PC-9 (cell line): ENCODE data around the gene ANO9. TPM values are rescaled to one million over a fixed set of nuclear protein-coding genes. Genes with fewer than 3 reads are reported as not detected.

Experiments
- BruUV-seq: library from RNA; stranded (reverse); fragments of 400-500 nt; replicated peaks from 2 replicates; lab custom pipeline; 2021; lab: Mats Ljungman, UMichigan
- CTCF ChIA-PET: fragments of 300-600 bp; sonication (Branson Sonifier 250); formaldehyde crosslinking; loops from one replicate; lab custom pipeline; 2022; ENCODE audit warnings: antibody characterized with exemption; lab: Charles Lee
- POLR2A ChIA-PET: fragments of 300-600 bp; sonication (Branson Sonifier 250); formaldehyde crosslinking; loops from one replicate; lab custom pipeline; 2022; ENCODE audit warnings: antibody characterized with exemption; ENCODE audit not compliant: unreplicated experiment; lab: Charles Lee
- DNase-seq, 2 experiments: peaks; one replicate each; pipeline versions ENCODE4 v3.0.0 to v3.0.0-alpha.2; 2015 to 2022; ENCODE audit warnings: mixed read lengths in 1 of 2
- H2AFZ ChIP-seq: fragments of 200-600 bp; sonication (generic); 2 replicates; pipeline ENCODE4 v1.8.1; 2017; ENCODE audit warnings: antibody characterized with exemption
- H3F3A ChIP-seq: fragments of 200-600 bp; sonication (generic); 2 replicates; pipeline ENCODE4 v1.8.1; 2017; ENCODE audit warnings: antibody characterized with exemption, mild to moderate bottlenecking, low read depth; ENCODE audit not compliant: insufficient read depth
- H3K27ac ChIP-seq: fragments of 200-600 bp; sonication (generic); 2 replicates; pipeline ENCODE4 v1.6.1; 2016; ENCODE audit warnings: mixed run types
- H3K27me3 ChIP-seq: fragments of 200-600 bp; sonication (generic); 2 replicates; pipeline ENCODE4 v1.6.1; 2016; ENCODE audit warnings: low read depth, mixed run types; ENCODE audit not compliant: insufficient read depth
- H3K36me3 ChIP-seq: fragments of 200-600 bp; sonication (generic); 2 replicates; pipeline ENCODE4 v1.6.1; 2016; ENCODE audit warnings: low read depth, mixed run types
- H3K4me1 ChIP-seq: fragments of 200-600 bp; sonication (generic); replicated peaks from 2 replicates; pipeline ENCODE4 v1.6.1; 2016; ENCODE audit warnings: mixed run types; ENCODE audit not compliant: insufficient read depth
- H3K4me2 ChIP-seq: fragments of 200-600 bp; sonication (generic); 2 replicates; pipeline ENCODE4 v1.6.1; 2017; ENCODE audit warnings: mixed run types
- H3K4me3 ChIP-seq: fragments of 200-600 bp; sonication (generic); 2 replicates; pipeline ENCODE4 v1.6.1; 2016; ENCODE audit warnings: mixed run types
- H3K79me2 ChIP-seq: fragments of 200-600 bp; sonication (generic); 2 replicates; pipeline ENCODE4 v1.6.1; 2017; ENCODE audit warnings: low read depth, mixed run types
- H3K9me2 ChIP-seq: fragments of 200-600 bp; sonication (generic); 2 replicates; pipeline ENCODE4 v1.8.1; 2017; ENCODE audit warnings: mild to moderate bottlenecking; ENCODE audit not compliant: insufficient read depth
- H3K9me3 ChIP-seq: fragments of 200-600 bp; sonication (generic); 2 replicates; pipeline ENCODE4 v1.8.1; 2016; ENCODE audit warnings: low read depth; ENCODE audit not compliant: insufficient read depth
- H4K20me1 ChIP-seq: fragments of 200-600 bp; sonication (generic); 2 replicates; pipeline ENCODE4 v1.8.1; 2017; ENCODE audit not compliant: insufficient read depth
- CTCF ChIP-seq: fragments of 200-600 bp; sonication (generic); conservative IDR thresholded peaks from 2 replicates; pipeline ENCODE4 v1.6.1; 2017; ENCODE audit warnings: mixed run types, antibody characterized with exemption, mild to moderate bottlenecking, moderate library complexity
- EZH2 ChIP-seq: fragments of 200-600 bp; sonication (generic); IDR thresholded peaks from 2 replicates; pipeline ENCODE4 v1.8.0; 2017; ENCODE audit warnings: antibody characterized with exemption, low read depth
- intact Hi-C: fragments of 100-400 bp; cut with micrococcal nuclease; formaldehyde crosslinking; loops from one replicate; pipeline ENCODE4 v1.10.0; 2022; ENCODE audit not compliant: unreplicated experiment
- total RNA-seq: library from RNA; stranded (reverse); gene quantifications from 2 replicates; pipeline ENCODE4 v1.2.3, GENCODE V29; 2021

Gene ANO9
- total RNA-seq, 1 experiment from 2014 or later = 18.1 TPM

DNA sequence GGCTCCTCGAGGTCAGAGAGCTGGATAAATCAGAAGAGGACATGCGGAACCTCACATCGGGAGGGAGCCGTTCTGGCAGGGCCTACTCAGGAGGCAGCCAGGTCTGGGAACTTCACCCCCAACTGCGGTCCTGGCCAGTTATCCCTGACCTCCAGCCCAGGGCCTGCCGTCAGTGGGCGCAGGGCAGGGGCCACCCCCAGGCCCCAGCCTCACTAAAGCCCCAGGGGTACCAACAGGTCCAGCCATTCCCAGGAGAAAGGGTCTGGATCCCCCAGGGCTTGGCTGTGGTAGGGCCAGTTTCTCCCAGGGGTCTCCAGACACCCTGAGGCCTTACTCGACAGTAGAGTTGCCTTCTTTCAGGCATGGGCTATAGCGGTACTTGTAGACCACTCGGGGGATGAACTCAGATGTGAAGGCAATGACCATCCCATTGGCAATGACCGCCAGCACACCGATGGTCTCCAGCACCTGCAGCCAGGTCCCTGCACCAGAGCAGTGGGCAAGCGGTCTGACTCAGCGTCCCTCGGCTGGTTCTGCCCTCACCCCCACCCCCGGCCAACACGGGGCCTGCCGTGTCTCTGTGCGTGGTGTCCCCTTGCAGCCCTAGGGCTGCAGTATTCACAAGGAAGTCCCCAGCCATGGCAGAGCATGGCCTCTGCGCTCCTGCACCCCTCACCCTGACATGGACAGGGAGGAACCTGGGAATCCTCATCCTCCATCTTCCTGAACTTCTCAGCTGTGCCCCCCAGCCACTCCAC lies 22.4 kb downstream of the ANO9 start:
- H3K27me3 ChIP-seq = no peaks in the 10 kb centered on the region
- no TSS peak for BruUV-seq
- ChIA-PET POLR2A (no interaction called here), CTCF (no interaction called here)
- H2AFZ ChIP-seq = no peak overlapping the region
- H3K9me3 ChIP-seq = no peaks in the 10 kb centered on the region
- H3K4me1 ChIP-seq = peaks cover 5% of the 10 kb centered on the region
- intact Hi-C loops = no loop called here
- no peaks in the 10 kb centered on the region for H3K9me2 ChIP-seq
- H3K79me2 ChIP-seq = 0 out of 2 replicates have a peak, but pooled peaks cover 4% of the 10 kb centered on the region
- no peaks in the 10 kb centered on the region for H3F3A ChIP-seq
- no peak for TF ChIP-seq EZH2
- TF ChIP-seq CTCF = no peak
- no peaks in the 10 kb centered on the region; the same call in 1 of the 2 replicates for H4K20me1 ChIP-seq
- no peak overlapping the region for H3K4me2 ChIP-seq
- no peak for DNase-seq
- H3K27ac ChIP-seq = no peak overlapping the region
- H3K36me3 ChIP-seq = no peaks in the 10 kb centered on the region
- H3K4me3 ChIP-seq = no peak overlapping the region

DNA sequence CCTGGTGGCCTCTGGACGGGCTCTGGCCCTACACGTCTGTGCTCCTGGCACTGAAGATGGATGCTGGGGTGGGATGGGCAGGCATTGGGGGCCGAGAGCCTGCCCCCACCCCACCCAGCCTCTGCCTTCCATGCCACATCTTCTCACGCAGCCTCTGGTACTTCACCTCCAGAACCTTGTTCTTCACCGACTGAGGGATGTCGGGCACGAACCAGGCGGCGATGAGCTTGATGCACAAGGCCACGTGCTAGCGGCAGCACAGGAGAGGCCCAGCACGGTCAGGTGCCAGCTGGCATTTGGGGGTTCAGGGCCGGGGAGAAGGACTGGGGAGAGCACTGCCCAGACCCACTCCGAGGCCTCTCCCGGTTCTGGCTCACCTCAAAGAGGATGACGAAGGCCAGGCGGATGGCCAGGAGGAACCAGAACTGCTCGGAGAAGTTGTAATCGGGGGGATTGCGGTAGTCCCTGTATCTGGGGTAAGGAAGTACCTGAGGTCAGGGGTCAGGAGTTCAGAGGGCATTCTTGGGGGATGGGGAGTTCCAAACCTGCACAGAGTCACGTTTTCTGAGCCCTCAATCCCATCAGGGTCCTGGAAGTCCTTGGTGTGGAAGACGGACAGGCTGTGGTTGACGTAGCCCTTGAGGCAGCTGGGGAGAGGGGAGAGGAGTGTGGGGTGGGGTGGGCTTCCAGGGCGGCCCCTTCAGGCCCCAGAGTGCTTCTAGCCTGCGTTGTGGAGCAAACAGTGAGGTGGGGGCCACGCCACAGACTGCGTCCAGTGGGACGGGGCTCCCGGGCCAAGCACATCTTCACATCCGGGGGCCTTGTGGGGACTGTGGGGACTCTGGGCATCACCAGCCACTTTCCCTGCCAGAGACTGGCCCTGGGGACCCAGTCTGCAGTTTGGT lies 23.2 kb downstream of the ANO9 start:
- H3F3A ChIP-seq = no peaks in the 10 kb centered on the region
- ChIA-PET POLR2A (no interaction called here), CTCF (no interaction called here)
- no peaks in the 10 kb centered on the region; the same call in 1 of the 2 replicates for H4K20me1 ChIP-seq
- no peak overlapping the region for H3K4me2 ChIP-seq
- H3K9me2 ChIP-seq = no peaks in the 10 kb centered on the region
- H3K9me3 ChIP-seq = no peaks in the 10 kb centered on the region
- 0 out of 2 replicates have a peak, but pooled peaks cover 4% of the 10 kb centered on the region for H3K79me2 ChIP-seq
- H3K4me3 ChIP-seq = no peak overlapping the region
- no TSS peak for BruUV-seq
- H3K27ac ChIP-seq = no peak overlapping the region
- intact Hi-C loops = no loop called here
- no peaks in the 10 kb centered on the region for H3K27me3 ChIP-seq
- no peak for TF ChIP-seq EZH2
- no peak for TF ChIP-seq CTCF
- no peak for DNase-seq
- peaks cover 5% of the 10 kb centered on the region for H3K4me1 ChIP-seq
- no peaks in the 10 kb centered on the region for H3K36me3 ChIP-seq
- H2AFZ ChIP-seq = no peak overlapping the region

DNA sequence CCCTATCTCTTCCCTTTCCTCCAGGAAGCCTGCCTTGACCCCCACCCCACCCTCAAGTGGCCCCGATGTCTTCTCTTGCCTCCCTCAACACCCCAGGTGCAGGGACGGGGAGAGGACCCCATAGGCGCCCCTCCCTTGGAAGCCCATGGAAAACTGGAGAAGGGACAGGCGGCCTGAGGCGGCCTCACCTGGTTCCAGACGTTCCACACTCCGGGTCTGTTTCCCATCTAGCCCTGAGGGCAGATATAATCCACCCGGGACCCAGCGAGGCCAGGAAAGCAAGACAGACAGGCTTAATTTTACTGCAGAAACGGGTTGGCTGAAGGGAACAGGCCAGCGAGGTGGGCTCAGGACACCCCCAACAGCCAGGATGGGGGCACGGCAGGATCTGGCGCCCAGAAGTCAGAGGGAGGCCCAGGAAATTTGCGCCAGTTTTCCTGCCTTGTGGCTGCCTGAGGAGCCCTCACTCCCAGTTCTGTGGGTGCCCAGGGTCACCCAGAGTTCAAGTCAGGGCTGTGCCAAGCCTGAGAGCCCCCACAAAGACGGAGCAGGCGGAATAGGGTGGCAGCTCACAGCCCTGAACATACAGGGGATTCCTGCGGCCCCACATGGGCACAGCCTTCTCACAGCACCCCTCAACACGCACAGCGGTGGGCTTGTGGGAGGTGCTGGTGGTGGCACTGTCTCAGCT lies 24.0 kb downstream of the ANO9 start:
- Histone ChIP-seq H3K4me1 (peaks cover 5% of the 10 kb centered on the region), H2AFZ (no peak overlapping the region), H3K79me2 (0 out of 2 replicates have a peak, but pooled peaks cover 4% of the 10 kb centered on the region), H3F3A (no peaks in the 10 kb centered on the region), H3K4me3 (peak overlapping the region; percentile 81; the same call in 1 of the 2 replicates), H3K9me3 (no peaks in the 10 kb centered on the region), H3K4me2 (peak overlapping the region; percentile 76), H3K27me3 (no peaks in the 10 kb centered on the region), H4K20me1 (no peaks in the 10 kb centered on the region; the same call in 1 of the 2 replicates), H3K9me2 (no peaks in the 10 kb centered on the region), H3K27ac (no peak overlapping the region), H3K36me3 (no peaks in the 10 kb centered on the region)
- ChIA-PET CTCF (no interaction called here), POLR2A (no interaction called here)
- TF ChIP-seq CTCF = no peak
- TF ChIP-seq EZH2 = no peak
- DNase-seq = no peak
- intact Hi-C loops = no loop called here
- TSS peak; percentile 53 for BruUV-seq
